Astrocyte of the hippocampus (primary cell): ENCODE measurements around the gene CCDC157.

Experiments
- DNase-seq: peaks from one replicate; pipeline ENCODE4 v3.0.0; 2011; ENCODE audit warnings: low read depth, low spot score

Gene CCDC157

DNA sequence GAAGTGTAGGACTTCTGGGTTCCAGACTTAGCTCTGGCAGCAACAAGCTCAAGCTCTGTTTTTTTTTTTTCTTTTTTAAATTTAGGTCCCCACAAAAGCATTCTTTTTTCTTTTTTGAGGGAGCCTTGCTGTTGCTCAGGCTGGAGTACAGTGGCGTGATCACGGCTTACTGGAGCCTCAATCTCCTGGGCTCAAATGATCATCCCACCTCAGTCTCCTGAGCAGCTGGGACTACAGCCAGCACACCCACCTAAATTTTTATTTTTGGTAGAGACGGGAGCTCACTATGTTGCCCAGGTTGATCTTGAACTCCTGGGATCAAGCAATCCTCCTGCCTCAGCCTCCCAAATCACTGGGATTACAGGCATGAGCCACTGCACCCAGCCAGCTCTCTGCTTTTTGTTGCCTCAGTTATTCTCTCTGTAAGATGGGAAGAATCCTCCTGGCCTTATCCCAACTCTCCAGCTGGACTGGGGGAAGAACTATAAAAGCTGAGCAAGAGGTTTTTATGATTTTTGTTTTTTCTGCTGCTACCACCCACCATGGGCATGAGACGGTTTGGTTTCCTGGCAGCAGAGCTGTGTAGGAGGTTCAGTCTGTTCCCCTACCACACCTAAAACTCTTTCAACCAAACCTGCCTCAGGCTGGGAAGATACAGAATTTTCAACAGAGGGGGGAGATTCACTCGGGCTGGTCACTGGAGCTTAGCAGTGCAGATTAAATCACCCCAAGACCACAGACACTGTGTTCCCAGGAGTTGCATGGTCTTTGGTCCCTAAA lies 57.1 kb downstream of the CCDC157 start:
- no peak for DNase-seq

DNA sequence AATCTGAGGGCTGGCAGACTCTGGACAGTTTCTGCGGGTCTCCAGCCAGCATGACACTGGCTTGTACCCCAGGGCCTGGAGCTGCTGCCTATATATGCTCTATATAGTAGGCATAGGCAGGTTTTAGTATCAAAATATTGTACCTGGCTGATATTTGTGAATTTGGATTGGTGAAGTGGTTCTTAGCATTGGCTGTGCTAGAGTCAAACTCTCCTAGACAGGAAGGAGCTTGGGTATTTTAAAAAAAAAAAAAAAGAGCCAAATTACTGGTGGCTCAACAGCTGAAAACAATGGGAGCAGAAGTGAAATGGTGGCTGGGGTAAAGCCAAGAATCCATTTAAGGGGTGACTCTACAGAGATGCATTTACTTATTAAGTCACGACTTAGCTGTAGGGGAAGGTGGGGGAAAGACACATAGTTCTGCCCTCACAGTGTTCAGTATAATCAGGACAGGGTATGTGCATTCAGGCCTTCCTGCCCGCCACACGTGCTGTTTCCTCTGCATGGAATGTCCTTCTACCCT lies 57.8 kb downstream of the CCDC157 start:
- DNase-seq, result no peak

DNA sequence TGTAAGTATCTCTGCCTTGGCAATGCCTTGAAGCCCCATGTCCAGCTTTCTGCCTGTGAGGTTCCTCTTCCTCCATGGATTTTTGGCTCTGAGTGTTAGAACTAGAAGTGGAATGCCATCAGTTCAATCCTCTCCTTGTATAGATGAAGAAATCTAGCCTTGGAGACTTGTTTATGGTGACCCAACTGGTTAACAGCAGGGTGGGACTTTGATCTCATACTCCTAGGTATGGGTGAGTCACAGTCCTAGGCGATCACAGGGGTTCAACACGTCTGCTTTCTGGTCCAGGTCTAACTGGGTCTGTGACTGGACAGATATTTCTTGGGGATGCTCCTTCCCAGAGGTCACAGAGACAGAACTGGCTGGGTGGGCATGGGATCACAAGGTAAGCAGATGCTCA lies 59.6 kb downstream of the CCDC157 start:
- DNase-seq, result no peak

DNA sequence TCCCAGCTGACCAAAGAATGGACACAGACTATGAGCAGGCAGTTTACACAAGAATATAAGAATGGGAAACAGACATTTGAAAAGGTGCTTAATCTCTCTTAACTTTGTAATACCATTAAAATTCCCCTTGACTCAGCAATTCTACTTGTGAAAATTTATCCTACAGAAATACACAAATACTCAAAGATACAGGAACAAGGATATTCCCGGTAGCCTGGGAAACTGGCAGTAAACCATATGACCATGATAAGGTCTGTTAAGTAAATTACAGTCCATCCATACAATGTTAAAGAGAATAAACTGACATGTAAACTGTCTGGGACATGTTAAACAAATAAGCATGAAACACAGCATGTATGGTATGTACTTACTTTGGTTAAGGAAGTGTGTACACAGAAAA lies 60.0 kb downstream of the CCDC157 start:
- DNase-seq, result no peak

DNA sequence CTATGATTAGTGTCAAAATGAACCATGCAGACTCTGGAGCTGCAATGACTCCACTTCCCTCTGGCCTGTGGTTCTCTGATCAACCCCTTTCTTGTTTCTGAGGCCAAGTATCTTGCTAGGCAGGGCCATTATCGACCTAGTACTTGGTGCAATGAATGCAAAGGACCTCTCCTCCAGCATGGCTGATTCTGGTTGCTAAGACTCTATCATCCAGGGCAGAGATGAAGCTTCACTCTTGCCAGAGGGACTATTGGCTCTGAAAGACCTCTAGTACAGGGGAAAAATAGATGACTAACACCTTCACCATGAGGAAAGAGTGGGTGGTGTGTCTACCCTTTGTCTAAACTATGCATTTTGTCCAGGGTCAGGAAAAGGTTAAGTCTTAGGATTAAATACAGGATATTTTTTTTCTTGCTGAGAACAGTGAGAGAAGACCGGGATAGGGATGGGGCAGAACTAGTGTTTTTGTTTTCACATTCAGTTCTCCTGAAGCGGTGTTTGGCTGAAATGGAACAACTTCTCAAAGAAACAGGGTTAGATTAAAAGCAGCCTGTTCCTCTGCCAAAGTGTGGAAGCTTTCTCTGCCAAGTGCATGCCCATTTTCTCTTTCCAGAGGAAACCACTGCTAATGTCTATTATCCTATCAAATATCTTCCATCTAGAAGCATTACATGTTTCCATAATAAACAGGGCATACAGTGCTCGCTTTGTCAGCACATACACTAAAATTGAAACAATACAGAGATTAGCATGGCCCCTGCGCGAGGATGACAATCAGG lies 63.7 kb downstream of the CCDC157 start:
- peak; percentile 88 for DNase-seq

DNA sequence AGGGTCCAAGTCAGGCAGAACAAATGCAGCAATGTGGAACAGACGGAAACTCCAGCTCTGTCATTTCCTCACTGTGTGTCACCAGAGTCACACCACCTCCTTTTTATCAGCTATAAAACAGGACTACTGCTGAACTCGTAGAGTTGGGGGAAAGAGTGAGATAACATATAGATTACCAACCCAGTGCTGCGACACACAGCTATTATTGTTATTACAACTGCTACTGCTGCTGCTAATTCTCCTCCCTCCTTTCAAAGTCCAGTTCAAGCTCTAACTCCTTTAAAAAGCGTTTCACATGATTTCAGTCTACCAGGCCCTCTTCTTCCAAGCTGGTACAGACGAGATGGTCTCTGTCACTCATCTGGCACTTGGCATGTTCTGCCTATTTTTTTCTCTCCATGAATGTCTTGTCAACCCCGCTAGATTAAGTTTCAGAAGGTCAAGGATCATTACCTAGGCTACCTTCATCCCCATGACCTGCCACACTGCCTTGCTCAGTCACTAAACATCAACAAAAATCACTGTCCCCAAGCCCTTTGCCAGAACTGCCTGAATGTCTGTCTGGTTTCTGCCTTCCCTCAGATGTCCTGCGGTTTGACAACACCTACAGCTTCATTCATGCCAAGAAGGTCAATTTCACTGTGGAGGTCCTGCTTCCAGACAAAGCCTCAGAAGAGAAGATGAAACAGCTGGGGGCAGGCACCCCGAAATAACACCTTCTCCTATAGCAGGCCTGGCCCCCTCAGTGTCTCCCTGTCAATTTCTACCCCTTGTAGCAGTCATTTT lies 65.1 kb downstream of the CCDC157 start:
- DNase-seq, result no peak

DNA sequence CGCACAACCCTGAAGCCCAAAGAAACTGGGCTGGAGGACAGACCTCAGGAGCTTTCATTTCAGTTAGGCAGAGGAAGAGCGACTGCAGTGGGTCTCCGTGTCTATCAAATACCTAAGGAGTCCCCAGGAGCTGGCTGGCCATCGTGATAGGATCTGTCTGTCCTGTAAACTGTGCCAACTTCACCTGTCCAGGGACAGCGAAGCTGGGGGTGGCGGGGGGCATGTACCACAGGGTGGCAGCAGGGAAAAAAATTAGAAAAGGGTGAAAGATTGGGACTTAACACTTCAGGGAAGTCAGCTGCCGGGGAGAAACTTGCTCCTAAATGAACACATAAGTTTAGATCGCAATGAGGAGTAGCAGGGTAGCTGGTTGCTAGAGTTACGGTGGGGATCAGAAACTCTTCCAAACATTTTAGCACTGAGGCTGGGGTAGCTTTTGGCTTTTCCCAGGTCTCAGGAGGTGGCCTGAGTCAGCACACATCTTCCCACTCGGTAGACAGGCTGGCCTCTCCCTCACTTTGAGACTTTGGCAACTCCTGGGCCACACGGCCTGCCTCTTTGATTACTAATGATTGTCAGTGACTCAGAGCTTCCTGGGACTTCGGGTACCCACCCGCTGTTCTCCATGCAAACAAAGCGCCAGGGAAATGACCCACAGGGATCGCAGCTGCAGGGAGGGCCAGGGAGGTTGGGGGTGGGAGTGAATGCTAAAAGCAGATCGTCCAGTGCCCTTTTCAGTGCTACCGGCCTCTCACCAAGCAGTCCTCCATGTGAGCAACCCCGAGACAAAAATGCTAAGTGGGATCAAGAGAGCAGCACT lies 65.9 kb downstream of the CCDC157 start:
- peak; percentile 95 for DNase-seq

DNA sequence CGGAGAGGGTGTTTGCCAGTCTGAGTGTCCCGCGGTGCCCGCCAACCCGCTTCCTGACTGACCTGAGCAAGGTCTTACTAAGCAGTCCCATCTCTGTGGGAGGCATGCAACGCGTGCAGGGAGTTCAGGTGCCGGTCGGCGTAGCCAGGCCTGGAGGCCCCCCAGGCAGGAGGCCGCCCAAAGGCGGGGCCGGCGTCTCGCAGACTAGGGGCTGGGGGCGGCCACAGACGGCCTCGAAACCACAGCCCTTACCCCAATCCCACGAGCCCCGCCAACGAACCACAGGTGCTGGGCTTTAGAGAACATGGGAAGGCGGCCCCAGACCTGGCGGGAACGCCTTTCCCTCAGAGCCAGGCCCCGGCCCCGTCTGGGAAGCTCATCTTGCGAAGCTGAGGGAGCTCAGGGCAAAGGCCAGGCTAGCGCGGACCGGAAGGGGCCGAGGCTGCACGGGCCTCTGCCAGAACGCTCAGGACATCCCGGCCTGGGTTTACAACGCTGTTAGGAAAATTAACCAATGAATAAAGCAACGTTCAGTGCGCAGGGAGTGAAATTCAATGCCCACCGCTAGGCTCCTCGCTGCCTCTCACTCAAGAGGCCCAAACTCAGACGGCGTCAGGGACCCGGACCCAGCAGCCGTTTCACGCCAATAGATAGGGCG lies 66.6 kb downstream of the CCDC157 start:
- peak; percentile 82 for DNase-seq

DNA sequence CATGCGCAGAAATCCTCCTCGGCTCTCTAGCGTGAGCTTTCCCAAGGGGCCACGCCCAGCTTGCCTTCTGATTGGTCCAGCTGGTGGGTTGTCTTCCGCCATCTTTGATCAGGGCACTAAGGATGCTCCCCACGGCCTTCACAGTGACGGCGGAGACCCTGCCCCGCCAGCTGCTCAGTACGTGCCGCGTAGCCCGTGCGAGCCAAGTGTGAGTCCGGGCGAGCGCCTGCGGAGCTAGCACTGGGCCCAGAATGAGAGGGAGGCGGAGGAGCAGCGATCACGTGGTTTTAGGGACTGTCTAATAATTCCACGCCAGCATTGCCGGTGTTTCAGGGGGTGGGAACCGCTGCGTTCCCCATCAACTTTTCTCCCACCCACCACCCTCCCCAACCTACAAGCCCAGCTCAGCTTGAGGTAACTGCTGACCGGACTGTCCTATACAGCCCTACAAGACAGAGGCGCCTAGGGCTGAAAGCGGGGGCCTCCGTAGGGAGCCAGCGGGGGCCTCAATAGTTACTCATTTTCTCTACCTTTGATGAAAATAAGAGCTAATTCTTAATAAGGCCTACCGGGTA lies 67.2 kb downstream of the CCDC157 start:
- peak; percentile 100 for DNase-seq

DNA sequence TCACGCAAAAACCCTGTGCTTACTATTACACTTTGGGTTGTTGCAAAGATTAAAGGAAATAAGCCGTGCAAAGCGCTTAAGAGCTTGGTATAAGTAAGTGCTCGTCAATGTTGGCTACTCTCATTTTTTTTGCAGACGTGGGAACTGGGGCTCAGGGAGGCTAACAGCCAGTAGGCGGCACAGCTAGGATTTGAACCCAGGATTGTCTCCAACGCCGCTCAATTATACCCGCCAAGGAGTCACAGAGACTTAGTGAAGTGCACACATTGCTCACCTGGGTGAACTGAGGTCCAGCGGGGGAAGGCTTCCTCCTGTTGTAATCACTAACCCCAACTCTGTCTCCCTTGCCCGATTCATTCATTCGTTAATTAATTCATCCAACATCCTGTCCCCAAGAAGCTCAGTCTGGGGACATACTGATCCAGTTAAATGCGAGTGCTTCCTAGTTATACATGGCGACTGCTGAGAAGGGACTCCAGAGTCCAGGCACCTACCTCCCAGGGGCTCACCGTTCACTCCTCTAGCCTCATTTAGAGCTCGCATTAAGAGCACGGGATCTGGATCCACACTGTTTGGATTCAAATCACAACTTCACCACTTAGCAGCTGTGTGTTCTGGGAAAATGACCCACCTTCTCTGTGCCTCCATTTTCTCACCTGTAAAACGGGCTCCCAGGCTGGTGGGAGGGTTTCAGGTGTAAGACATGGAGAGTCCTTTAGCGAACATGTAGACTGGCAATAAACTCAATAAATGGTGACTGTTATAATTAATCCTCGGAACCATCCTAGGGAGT lies 67.9 kb downstream of the CCDC157 start:
- no peak for DNase-seq

DNA sequence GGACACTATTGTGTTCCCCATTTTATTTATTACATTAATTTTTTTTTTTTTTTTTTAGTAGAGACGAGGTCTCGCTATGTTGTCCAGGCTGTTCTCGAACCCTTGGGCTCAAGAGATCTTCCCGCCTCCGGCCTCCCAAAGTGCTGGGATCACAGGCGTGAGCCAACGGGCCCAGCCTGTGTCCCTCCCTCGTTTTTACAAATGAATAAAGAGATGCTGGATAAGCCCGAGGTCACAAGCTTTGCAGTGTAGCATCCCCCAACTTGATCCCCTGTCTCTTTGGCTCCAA lies 68.5 kb downstream of the CCDC157 start:
- no peak for DNase-seq

DNA sequence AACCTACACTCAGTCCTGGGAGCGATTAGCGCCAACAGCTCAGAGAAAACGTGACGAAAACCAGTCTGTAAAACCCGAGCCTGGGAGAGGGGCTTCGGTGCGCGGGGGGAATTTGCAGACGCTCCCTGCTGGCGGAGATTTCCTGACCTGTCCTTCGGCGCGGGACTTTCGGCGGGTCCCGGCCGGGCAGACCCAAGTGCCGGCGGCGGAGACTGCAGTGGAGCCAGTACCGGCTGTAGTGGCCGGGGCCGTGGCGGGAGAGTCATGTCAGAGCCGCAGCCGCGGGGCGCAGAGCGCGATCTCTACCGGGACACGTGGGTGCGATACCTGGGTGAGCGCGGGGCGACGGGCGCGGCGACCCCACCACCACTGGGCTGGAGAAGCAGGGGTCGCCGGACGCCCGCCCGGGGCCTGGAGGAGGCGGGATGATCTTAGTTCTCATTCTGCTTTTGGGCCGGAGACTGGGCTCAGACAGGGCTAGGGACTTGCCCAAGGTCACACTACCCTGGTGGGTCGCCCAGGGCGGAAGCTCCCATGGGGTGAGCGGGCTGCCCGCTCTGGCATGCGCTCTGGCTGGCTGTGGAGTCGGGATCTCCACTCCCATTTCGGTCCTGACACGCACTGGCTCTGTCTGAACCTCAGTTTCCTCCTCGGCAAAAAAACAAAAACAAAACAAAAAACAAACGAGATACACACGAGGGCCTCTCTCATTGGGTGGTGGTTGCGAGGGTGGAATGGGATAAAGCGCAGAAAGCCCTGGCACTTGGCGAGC lies 69.0 kb downstream of the CCDC157 start, which contains the start of gene MTFP1:
TSS of gene MTFP1 (plus strand) at position 153 of the 772 bp plus-strand sequence. CDS start at position 265, 112 bp downstream.
- DNase-seq, result peak; percentile 79
